Keratinocyte (primary cell): ENCODE measurements around the gene JAK3.

Source experiments
- EZH2 ChIP-seq: IDR thresholded peaks from one replicate; pipeline ENCODE4 v1.6.1; 2012; ENCODE audit warnings: inconsistent platforms, mild to moderate bottlenecking, low read length, moderate library complexity
- TF ChIP-seq, protein P1 (sequence below), 3 experiments: IDR thresholded peaks in 1 of 3; conservative IDR thresholded peaks in 1 of 3; optimal IDR thresholded peaks in 1 of 3; 2 replicates in 2 of 3; 3 replicates in 1 of 3; pipeline versions ENCODE3 to v1.5.1; 2011; ENCODE audit warnings: low read length in 3 of 3, mild to moderate bottlenecking in 3 of 3, moderate library complexity in 2 of 3, control low read depth in 1 of 3, inconsistent platforms in 1 of 3; ENCODE audit not compliant: insufficient read depth in 2 of 3; ENCODE audit errors: extremely low read depth in 1 of 3

GRCh38 chr19:17883627-17884410, 36.0 kb upstream of the JAK3 start:
- TF ChIP-seq, protein P1, sequence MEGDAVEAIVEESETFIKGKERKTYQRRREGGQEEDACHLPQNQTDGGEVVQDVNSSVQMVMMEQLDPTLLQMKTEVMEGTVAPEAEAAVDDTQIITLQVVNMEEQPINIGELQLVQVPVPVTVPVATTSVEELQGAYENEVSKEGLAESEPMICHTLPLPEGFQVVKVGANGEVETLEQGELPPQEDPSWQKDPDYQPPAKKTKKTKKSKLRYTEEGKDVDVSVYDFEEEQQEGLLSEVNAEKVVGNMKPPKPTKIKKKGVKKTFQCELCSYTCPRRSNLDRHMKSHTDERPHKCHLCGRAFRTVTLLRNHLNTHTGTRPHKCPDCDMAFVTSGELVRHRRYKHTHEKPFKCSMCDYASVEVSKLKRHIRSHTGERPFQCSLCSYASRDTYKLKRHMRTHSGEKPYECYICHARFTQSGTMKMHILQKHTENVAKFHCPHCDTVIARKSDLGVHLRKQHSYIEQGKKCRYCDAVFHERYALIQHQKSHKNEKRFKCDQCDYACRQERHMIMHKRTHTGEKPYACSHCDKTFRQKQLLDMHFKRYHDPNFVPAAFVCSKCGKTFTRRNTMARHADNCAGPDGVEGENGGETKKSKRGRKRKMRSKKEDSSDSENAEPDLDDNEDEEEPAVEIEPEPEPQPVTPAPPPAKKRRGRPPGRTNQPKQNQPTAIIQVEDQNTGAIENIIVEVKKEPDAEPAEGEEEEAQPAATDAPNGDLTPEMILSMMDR (optimal IDR thresholded peaks at IDR 0.05 in 1 of 3, IDR thresholded peaks at IDR 0.05 in 1 of 3, conservative IDR thresholded peaks at IDR 0.05 in 1 of 3; ENCODE audit: extremely low read depth in 1 of 3, insufficient read depth in 2 of 3, low read length in 3 of 3) = no peak
- no peak for TF ChIP-seq EZH2
